GM21447 (cell line): ENCODE results near the gene DLGAP4.
"Not testable (repeated sequence)": the region's sequence is repeated elsewhere in the genome, so short reads cannot be mapped to it uniquely, and the experiment has no call there.

Experiments used
- ATAC-seq: cut with Tn5 transposase; IDR thresholded peaks from one replicate; pipeline ENCODE4 v1.9.1; 2021; ENCODE audit not compliant: unreplicated experiment

Gene DLGAP4

DNA sequence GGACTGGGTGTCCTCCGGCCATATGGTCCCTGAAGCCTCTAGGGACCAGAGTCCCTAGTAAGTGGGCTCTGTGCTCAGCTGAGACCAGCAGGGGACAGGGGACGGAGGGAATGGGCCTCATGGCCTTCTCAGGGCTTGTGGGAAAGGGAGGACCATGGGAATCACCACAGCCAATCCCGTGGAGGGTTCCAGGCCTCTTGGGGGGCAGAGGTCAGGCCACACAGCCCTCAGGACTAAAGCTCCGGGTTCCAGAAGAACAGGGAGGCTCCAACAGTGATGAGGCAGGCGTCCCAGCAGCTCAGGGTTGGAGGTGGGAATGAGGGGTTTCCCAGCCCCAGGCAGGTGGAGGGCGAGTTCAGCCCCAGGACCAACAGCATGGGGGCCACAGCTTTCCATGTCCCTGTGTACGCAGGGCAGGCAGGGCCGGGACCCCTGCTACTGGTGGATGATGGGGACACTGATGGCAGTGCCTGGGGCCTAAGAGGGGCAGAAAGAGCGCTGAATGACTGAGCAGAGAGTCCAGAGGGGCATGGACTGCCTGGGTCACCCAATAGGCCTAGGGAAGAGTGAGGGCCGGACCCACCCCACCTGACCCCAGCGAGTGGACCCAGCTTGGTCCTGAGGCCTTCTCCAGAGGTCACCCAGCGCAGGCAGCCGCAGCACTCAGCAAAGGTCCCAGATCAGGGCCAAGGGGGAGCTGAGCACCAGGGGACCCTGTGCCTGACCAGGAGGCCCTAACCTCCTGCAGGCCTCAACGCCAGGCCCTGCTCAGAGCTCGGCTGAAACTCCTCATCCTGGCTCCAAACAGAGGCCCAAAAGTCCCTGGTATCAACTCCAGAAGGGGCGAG is 244.0 kb downstream of the DLGAP4 start:
- ATAC-seq: no peak

DNA sequence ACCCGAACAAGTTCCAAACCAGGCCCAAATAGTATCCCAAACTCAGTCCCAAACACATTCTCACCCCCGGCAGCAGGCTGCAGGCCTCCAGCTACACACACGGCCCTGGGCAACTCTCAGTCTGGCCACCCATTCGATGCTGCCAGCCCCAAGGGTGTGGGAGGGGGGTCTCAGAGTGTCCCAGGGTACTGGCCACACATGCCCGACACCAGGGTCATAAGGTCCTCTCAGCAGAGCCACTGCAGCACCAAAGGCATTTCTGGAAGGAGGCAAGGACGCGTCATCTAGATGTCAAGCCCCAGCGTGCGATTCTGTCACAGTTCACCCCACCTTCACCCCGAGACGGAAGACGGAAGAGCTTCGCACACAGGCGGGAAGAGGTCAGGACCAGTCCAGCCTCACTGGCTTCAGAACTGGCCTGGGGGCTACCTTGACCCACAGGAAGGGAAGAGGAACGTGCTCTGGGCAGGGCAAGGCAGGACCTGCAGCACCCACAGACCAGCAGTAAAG is 244.7 kb downstream of the DLGAP4 start:
- ATAC-seq: no peak

DNA sequence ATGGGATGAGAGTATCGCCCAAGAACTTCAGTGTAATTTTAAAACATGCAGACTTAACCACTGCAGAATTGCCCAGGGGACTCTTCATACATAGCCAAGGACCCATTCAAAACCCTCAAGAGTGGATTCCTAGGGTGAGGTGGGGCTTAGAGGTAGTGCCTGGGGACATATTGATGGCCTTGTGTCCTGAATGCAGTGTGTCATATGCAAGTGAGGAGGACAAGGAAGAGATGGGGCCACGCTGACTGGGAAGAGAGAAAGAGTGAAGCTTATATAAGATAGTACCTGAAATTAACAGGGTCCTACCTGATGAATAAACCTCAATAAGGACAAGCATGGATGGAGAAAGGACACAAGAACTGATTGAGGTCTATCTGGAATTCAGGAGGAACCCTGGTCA is 249.1 kb downstream of the DLGAP4 start:
- no peak for ATAC-seq

DNA sequence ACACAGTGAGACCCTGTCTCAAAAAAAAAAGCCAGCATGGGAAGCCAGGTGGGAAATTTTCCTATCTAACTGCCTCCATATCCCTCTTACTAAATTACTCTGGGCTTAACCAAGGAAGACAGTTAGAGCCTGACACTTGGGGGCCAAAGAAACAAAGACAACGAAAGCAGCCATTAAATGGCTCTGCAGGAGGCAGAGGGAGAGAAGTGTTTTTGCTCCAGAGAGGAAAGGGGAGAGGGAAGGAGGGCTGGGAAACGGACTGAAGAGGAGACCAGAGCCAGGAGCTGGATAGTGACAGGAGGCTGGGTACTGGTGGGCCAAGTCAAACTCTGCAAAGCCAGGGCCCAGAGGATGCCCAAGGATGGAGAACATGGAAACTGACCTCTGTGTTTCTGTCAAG is 256.6 kb downstream of the DLGAP4 start:
- no peak for ATAC-seq

DNA sequence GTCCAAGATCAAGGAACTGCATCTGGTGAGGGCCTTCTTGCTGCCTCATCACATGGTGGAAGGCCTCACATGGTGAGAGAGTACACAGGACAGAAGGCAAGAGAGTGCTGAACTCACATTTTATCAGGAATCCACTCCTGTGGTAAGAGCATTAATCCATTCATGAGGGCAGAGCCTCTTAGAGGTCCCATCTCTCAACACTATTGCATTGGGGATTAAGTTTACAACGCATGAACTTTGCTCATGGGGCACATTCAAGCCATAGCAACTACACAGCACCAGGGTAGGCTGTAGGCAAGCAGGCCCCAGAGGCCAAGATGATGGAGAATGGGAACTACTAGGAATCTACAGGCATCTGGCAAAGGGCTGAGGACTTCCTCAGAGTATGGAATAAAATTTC is 257.2 kb downstream of the DLGAP4 start:
- no peak for ATAC-seq

DNA sequence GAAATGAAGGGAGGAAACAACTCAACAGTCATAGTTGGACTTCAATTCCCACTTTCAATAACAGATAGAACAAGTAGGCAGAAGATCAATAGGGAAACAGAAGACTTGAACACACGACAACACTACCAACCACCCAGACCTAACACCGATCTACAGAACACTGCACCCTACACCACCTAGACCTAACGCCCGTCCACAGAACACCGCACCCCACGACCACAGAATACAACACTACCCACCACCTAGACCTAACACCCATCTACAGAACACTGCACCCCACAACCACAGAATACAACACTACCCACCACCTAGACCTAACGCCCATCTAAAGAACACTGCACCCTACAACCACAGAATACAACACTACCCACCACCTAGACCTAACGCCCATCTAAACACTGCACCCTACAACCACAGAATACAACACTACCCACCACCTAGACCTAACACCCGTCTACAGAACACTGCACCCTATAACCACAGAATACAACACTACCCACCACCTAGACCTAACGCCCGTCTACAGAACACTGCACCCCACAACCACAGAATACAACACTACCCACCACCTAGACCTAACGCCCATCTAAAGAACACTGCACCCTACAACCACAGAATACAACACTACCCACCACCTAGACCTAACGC is 258.1 kb downstream of the DLGAP4 start:
- ATAC-seq: not testable (repeated sequence)

DNA sequence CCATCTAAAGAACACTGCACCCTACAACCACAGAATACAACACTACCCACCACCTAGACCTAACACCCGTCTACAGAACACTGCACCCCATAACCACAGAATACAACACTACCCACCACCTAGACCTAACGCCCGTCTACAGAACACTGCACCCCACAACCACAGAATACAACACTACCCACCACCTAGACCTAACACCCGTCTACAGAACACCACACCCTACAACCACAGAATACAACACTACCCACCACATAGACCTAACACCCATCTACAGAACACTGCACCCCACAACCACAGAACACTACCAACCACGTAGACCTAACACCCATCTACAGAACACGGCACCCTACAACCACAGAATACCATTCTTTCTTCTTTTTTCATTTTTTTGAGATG is 258.6 kb downstream of the DLGAP4 start:
- ATAC-seq: not testable (repeated sequence)

DNA sequence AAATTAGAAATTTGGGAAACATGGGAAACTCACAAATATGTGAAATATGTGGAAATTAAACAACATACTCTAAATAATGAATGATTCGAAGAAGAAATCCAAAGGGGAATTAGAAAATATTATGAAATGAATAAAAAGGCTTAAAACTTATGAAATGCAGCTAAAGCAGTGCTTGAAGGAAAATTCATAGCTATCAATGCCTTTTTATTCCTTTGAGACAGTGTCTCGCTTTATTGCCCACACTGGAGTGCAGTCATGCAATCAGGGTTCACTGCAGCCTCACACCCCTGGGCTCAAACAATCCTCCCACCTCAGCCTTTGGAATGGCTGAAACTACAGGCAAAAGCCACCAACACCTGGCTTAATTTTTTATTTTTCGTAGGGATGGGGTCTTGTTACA is 259.4 kb downstream of the DLGAP4 start:
- ATAC-seq: no peak

DNA sequence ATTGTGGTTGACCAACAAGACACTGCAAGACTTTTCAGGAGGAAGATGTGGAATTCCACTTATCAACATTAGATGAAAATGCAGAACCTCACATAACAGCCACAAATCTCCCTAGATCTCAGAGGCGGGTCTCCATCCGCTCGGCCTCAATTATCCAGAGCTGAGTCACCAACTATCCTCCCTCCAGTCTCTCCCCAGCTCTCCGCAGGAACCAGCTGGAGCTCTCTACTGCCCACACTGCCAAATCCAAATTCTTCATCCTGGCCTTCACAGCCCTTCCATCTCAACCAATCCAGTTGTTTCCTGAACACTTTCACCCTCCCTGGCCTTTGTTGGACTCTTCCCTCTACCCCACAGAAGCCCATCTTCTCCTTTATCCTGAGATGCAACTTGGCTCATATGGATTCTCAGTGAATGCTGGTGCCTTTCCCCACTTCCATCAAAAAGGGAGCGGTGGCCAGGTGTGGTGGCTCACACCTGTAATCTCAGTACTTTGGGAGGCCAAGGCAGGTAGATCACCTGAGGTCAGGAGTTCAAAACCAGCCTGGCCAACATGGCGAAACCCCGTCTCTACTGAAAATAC is 263.8 kb downstream of the DLGAP4 start:
- ATAC-seq: no peak

DNA sequence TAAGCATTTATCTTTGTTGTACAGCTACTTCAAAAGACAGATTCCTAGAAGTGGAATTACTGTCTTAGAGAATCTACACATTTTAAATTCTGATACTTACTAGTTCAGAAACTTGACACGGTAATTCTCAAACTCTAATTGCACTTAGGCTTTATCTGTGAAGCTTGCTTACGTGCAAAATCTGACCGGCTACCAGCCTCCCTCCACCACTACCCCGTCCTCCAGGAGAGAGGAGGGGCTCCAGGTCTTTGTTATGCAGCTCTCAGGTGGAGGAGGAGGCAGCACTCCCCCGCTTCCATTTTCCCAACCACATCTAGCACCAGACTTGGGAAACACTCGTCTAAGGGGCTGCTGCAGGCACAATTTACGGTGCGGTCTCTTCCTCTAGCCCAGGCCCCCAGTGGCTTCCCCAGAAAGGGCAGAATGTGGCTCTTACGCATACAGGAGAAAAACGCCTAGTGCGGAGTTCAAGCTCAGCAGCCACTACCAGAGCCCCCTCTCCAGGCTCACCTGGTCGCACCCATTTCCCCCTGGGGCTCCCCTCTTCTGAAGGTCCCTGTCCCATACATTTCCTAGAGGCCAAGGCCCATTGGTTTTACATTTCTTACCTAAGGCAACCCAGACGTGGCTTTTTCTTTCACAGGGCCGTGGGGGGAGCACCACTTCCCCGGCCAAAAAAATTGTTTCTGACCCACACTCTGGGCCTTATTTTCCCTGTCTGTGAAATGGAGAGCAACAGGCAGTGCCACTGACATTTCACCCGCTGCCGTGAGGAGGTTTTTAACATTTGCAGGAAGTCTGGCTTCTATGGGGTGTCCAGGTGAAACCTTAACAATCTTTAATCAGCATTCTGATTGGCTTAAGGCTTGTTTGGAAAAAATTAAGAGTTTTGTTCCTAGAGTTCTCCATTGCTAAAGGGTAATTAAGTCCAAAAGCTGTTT is 265.7 kb downstream of the DLGAP4 start:
- ATAC-seq: no peak

DNA sequence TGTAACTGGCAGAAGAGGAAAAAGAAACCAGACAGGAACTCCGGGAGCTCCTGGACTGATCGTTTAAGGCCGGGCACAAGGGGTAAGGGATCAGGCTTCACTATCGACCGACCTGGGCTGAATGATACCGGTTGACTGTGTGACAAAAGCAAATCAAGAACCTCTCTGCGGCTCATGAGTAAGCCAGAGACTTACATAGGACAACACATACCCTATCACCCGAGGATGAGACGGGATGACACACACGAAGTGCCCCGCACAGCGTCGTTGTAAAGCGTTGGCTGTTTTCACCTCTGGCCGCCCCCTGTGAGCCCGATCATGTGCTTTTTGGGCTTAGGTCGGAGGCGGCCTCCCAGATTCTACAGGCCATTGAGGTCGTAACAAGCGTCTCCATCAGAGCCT is 266.6 kb downstream of the DLGAP4 start:
- ATAC-seq: peak; percentile 12

DNA sequence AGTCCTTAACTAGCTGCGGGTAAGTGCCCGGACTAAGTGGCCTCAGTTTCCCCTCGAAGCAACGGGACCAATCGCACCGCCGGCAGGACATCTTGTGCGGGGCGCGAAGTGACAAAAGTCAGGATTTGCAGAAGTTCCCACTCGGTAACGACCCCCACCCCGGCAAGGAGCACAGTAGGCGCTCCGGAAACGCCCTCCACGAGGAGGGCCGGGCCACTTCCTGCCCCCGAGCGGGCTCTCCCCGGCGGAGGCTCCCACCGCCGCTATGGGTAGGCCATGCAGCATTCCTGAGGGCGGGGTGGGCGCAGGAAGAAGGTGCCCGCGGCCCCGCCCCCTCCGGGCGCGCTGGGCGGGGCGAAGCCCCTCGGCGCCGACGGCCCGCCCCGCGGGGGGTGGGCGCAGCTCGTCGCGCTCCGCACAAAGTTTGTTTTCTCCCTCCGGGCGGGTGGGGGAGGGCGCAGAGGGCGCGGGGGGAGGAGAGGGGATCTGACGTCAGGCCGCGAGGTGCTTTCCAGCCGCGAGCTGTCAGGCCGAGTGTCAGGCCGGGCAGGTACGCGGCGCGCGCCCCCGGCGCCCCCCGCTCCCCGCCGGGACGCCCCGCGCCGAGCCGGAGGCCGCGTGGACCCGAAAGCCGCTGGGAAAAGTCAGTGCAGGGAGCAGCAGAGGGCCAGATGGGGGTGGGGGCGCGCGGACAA is 267.1 kb downstream of the DLGAP4 start, which contains the start of gene TGIF2:
Gene TGIF2 (plus strand): TSS at position 495 of the 695 bp plus-strand sequence. CDS start 5,178 bp downstream, outside the sequence.
- ATAC-seq: peak; percentile 63

DNA sequence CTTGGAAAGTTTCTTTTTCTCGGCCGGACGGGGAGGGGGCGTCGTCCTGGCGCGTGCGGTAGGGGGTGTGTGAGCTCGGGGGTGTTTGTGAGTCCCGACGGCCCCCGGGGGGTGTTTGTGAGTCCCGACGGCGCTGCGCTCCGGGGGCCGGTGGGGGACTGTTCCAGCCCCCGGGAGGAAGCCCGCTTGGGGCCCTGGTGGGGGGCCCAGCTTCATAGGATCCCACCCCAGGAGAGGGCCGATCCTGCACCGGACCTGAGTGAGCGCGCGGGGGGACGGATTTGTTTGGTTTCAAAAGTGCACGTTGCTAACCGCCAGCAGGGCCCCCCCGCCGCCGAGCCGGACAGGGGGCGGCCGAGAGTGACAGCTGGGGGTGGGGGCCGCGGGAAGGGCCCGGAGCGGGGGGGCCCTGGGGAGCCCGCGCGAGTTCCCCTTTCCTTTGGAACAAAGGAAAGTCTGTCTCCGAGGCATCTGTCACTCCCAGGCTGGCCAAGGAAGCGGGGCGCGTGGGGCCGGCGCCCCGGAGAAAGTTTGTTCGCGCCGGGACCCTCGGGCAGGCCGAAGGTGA is 267.7 kb downstream of the DLGAP4 start:
- no peak for ATAC-seq

DNA sequence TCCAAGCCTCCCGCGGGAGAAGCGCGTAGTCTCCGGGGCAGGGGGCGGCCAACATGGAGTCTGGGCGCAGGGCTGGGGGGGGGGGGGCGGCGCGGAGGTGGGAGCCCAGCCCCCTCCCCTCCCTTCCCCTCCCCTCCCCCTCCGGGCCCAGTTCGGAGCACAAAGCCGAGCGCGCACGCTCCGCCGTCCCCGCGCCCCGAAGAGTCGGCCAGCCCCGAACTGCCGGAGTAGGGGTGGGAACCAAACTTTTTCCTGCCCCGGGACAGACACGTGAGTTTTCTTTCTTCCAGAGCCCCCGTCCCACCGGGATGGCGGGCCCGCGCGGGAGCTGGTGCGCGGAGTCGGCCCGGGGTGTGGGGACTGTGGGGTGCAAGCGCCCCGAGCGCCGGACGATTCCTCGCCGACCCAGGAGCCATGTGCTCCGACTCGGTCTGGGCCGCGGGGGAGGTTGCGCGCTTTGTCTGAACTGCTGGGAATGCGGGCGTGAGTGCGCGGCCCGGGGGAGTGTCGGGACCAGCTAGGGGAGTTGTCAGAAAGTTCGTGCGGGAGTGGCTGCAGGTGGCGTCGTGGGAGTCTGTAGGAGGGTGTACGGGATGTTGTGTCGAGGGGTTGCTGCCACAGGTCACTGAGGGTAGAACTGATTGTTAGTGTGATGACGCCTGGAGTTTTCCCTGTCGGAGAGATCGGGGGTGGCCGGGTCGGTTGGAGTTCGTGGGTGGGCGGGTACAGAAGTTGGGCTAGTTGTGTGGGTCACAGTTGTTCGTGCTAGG is 268.4 kb downstream of the DLGAP4 start:
- no peak for ATAC-seq

DNA sequence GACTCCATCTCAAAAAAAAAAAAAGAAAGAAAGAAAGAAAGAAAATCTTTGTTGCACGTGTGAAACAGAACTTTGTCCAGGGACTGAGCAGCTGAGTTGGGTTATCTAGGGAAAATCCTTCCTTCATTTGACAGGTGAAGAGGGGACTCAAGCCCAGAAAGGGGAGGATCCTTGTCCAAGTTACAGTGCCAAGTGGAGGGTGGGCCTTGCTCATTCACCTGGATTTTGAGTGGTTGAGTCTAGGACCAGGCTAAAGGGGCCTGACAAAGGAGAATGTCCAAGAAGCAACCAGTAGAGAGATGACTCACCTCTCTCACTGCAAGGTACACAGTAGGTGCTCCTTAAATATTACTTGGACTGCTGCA is 269.9 kb downstream of the DLGAP4 start:
- no peak for ATAC-seq
